ENCODE measurements around the gene MRTFA.
"Not testable (repeated sequence)": the region's sequence is repeated elsewhere in the genome, so short reads cannot be mapped to it uniquely, and the experiment has no call there.

The MRTFA gene

DNA sequence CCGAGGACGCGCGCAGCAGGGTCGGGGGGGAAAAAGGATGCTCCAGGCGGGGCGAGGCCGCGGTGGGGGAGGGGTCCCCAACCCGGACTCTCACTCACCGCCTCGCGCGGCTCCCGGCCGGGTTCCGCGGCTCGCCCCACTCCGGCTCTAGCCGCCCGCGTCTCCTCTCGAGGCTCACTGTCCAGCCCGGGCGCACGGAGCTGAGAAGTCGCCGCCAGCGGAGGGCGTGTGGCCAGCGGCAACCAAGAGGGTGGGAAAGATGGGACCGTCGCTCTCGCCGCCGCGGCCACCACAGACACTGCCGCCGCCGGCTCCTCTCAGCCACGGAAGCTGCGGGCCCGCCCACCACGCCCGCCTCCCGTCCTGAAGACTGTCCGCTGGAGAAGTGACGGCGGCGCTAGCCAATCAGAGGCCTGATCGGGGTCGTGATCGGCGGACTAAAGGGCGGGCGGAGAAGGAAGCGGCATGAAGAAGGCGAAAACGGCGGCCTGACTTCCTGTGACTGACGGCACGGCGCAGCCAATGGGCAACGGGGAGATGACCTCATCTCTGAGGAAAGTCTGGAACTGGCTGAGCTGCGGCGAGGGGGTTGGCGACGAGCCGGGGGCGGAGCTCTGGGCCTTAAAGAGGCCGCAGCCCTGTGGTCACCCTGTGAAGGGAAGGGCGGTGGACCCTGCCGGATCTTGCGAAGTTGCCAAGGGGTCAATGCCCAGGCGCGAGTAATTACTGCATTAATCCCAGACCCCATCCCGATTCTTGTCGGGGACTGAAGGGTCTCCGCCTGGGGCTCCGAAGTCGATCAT, at the start of gene MRTFA:
TSS of gene MRTFA (minus strand) at position 340 of the 803 bp plus-strand sequence.
- peak; percentile 99 for DNase-seq

DNA sequence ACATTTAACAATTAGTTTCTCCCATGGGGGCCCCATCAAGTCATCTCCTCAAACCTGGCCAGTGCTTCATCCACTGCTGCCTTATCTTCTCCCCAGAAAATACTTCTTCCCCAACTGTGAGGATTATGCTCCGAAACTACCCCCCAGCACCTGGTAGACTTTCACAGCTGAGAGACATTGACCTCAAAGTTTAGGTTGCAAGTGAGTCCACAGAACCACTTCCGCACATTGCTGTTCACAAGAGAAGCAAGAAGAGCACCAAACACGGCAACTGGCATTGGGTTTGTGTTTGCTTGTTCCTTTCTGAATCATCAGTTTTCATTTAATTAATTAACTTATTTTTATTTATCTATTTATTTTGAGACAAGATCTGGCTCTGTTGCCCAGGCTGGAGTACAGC, 48.9 kb upstream of the MRTFA start:
- no peak for DNase-seq

DNA sequence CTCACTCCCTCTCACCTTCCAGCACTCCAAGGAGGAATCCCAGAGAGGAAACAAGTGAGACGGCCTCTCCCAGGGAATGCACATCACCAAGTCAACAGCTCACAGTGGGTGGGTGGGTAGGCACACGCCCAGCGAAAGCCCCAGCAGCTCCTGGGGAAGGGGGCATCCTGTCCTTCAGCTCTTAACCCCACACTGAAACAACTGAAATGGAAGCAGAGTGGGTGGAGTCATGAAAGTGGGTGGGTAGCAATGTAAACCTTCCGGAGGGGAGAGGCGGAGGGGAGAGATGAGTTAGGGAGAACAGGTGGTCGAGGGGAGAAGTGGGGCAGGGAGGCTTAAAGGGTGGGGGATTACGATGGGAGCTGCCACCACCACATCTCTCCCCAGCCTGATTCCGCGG, 48.2 kb upstream of the MRTFA start:
- no peak for DNase-seq

DNA sequence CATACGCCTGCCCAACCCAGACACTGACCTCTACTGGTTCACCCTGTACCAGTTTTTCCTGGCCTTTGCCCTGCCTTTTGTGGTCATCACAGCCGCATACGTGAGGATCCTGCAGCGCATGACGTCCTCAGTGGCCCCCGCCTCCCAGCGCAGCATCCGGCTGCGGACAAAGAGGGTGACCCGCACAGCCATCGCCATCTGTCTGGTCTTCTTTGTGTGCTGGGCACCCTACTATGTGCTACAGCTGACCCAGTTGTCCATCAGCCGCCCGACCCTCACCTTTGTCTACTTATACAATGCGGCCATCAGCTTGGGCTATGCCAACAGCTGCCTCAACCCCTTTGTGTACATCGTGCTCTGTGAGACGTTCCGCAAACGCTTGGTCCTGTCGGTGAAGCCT, 44.9 kb upstream of the MRTFA start:
- no peak for DNase-seq

DNA sequence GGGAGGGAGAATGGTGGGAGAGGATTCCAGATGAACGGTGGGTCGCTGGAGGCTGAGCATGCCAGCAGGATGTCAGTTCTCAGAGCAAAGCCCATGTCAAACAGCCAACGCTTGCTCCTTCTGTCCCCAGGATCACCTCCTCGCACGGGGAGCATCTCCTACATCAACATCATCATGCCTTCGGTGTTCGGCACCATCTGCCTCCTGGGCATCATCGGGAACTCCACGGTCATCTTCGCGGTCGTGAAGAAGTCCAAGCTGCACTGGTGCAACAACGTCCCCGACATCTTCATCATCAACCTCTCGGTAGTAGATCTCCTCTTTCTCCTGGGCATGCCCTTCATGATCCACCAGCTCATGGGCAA, 44.3 kb upstream of the MRTFA start:
- DNase-seq = no peak

DNA sequence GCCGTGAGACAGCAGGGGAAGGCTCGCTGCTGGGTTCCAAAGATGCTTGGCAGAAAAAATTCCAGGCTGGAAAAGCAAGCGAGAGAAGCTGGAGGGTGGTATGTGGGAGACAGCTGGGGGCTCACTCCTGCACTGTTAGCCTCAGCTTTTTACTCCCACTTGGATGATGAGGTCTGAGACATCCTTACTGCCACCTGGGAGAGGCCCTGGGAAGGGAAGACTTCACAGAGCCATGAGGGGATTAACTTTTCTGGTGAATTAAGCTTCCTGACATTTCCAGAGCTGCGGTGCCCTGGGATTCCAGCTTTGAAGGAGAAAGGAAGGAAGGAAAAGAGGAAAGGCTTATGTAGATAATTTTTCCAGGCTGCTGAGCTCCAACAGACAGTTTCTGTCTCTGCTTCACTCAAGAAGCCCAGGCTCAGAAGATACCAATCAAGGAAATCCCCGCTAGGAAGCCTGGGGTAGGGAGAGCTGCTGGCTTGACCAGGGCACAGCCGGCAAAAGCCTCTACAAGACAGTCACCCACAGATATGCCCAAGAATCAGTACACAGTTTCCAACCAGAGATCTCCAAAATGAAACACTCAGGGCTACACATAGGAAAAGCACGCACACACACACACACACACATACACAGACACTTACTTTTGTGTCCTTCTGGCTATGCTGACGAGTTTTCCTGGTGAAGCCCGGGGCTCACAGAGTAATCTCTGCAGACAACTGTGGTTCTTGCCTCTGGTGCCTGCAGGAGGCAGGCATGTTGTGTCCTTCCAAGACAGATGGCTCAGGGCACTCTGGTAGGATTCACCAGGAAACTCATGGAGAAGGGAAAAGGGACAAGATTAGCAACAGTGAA, 43.7 kb upstream of the MRTFA start:
- no peak for DNase-seq

DNA sequence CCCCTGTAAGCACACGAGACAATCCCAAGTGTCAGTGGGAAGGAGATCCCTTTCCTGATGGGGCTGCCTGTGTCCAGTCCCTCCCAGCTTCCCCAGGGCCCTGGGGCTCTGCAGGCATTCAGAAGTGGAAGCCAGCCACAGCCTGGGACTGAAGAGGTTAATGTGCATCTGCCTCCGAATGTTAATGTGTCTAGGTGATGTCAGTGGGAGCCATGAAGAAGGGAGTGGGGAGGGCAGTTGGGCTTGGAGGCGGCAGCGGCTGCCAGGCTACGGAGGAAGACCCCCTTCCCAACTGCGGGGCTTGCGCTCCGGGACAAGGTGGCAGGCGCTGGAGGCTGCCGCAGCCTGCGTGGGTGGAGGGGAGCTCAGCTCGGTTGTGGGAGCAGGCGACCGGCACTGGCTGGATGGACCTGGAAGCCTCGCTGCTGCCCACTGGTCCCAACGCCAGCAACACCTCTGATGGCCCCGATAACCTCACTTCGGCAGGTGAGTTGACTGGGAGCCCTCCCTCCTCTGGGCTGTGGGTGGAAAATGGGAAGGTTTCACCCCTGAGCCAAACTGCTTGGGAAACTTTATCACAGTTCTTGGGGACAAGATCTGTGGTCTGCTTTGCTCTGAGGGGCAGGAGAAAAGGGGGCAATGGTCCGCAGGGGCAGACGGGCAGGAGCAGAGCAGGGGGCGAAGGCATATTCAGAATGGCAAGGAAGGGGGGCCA, 42.9 kb upstream of the MRTFA start, which contains the start of gene MCHR1:
TSS of gene MCHR1 (plus strand) at position 236 of the 715 bp plus-strand sequence. CDS start at position 405, 169 bp downstream.
- DNase-seq = no peak

DNA sequence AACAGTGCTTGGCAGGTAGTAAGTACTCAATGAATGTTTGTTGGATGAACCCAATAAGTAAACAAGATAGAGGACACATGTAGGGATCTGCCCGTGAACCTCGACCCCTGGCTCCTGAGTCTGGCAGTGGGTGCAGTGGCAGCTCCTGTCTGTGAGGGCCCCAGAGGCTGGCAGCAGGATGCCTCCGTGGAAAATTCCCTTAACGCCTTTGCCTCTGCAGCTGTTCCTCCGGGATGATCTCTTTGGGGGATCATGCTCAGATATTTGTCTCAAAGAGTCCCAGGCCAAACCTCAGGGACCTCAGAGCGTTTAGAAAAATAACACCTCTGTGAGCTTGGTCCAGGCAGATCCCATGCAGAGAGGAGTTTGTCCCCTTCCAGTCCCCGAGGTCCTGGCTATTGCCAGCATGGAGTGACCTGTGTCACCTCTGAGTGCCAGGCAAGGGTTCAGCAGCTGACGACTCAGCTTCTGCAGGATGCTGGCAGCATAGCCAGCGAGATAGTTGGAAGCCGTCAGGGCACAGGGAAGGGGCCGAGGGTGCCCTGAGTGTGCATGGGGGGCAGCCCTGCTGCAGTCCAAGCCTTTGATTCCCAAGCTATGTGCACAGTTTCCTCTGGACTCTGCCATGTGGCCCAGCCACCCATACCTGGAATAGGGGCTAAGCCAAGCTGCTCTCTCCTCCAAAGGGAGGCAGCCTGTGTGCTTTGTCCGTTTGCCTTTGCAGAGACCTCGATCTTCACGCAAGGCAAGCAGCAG, 42.2 kb upstream of the MRTFA start:
- no peak for DNase-seq

DNA sequence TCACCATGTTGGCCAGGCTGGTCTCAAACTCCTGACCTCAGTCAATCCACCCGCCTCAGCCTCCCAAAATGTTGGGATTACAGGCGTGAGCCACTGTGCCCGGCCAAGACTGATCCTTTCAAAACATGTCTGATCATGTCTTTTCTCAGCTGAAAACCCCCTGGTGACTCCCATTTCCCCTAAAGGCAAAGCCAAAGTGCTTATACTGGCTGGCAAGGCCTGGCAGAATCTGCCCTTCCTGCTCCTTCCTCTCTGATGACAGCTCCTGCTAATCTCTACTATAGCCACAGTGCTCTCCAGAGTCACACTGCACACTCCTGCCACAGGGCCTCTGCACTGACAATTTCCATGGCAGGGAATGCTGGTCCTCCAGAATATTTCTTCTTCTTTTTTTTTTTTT, 40.1 kb upstream of the MRTFA start:
- DNase-seq = no peak

DNA sequence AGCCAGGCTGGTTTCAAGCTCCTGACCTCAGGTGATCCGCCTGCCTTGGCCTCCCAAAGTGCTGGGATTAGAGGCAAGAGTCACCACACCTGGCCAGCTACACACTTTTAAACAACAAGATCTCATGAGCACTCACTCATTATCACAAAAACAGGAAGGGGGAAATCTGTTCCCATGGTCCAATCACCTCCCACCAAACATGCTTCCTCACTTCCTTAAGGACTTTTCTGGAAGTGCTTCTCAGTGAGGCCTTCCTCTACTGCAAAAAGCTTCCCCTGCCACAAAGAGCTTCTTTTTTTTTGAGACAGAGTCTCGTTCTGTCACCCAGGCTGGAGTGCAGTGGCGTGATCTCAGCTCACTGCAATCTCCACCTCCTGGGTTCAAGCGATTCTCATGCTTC, 39.6 kb upstream of the MRTFA start:
- not testable (repeated sequence) for DNase-seq

DNA sequence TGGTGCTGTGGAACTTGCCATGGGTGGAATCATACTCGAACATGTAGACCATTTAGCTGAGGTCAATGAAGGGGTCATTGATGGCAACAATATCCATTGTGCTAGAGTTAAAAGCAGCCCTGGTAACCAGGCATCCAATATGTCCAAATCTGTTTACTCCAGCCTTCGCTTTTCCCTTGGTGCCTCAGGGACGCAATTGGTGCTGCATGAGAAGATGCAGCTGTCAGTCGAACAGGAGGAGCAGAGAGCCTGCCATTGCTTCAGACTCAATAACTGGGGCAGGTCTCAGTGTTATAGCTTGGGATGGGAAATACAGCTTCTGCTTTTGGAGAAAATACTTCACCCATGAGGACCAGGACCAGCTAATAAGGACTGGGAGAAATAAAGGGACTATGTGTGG, 37.8 kb upstream of the MRTFA start:
- DNase-seq = no peak

DNA sequence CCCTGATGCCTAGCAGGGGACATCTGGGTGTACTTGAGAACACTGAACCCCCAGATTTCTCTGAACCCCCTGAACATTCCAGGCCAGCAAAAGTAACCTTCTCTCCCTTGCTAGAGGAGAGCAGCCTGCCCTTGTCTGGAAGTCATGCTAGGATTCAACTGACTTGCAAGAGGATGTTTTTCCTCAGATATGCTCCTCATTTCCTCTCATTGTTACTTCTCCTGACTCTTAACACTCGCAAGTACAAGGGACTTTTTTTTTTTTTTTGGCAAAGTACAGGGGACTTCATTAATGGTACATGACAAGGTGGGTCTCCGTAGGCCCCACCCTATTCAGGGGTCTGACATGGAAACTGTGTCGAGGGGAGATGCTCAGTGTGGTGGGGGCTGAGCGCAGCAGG, 36.5 kb upstream of the MRTFA start:
- DNase-seq = no peak

DNA sequence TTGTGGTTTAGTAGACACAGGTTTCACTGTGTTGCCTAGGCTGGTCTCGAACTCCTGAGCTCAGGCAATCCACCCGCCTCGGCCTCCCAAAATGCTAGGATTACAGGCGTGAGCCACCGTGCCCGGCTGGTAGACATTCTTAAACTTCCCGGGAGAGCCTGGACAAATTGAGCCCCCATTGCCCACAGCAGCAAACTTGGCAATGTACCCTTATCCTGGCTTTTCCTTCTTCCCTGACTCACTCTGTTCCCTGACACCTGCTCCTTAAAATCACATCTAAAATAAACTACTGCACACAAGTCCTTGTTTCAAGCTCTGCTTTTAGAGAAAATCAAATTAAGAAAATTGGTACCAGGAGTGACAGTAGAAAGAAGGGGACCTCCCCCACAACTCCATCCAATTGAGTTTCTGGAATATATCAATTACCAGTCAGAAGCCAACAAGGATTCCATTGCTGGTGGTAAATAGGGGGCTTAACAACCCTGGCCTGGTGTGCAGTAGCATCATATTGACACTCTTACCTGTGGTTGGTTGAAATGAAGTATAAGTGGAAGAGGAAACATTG, 35.4 kb upstream of the MRTFA start:
- DNase-seq = no peak

DNA sequence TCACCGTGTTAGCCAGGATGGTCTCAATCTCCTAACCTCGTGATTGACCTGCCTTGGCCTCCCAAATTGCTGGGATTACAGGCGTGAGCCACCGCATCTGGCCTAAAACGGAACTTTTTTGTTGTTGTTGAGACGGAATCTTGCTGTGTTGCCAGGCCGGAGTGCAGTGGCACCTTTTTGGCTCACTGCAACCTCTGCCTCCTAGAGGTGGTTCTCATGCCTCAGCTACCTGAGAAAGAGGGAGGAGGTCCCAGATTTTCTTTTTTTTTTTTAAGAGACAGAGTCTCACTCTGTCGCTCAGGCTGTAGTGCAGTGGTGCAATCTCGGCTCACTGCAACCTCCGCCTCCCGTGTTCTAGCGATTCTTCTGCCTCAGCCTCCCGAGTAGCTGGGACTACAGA, 34.9 kb upstream of the MRTFA start:
- DNase-seq = no peak

DNA sequence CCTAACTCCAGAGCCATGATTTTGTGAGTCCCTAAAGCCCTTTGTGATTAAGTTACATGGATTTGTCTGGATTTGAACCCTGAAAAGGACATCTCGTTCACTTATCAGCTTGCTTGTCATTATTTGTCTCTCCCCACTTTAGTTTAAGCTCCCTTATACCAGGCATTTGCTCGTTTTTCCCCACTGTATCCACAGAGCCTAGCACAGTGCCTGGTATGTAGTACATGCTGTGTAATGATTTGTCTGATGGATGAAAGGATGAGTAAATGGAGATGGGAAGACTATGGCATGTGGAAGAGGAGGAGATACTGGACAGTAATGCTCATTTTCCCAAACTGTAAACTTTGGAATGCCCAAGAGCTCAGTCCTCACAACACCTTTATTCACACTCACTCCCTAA, 33.5 kb upstream of the MRTFA start:
- no peak for DNase-seq

DNA sequence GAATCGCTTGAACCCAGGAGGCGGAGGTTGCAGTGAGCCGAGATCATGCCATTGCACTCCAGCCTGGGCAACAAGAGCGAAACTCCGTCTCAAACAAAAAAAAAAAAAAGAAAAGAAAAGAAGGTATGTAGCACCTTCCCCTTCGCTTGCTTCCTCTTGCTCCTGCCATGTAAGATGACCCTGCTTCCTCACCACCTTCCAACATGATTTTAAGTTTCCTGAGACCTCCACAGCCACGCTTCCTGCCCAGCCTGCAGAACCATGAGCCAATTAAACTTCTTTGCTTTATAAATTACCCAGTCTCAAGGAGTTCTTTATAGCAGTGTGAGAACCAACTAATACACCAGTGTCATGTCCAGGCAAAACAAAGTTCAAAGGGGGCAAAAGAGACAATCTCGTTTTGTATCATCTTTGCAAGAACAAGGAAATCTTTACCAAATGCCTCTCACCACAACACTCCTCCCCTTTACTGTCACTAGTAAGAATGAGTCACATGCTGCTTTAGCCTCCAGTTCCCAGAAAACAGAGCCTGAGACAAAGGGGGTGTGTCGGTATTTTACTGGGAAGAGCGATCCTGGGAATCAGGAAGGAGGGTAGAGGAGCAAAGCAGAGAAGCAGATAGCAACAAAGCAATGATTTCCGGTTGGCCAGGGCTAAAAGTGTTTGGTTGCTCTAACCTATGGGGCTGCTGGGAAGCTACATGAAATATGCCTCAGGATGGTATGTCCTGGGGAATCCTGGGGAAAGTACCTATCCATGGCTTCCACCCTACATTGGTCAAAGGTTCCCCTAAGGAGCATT, 32.3 kb upstream of the MRTFA start:
- no peak for DNase-seq

DNA sequence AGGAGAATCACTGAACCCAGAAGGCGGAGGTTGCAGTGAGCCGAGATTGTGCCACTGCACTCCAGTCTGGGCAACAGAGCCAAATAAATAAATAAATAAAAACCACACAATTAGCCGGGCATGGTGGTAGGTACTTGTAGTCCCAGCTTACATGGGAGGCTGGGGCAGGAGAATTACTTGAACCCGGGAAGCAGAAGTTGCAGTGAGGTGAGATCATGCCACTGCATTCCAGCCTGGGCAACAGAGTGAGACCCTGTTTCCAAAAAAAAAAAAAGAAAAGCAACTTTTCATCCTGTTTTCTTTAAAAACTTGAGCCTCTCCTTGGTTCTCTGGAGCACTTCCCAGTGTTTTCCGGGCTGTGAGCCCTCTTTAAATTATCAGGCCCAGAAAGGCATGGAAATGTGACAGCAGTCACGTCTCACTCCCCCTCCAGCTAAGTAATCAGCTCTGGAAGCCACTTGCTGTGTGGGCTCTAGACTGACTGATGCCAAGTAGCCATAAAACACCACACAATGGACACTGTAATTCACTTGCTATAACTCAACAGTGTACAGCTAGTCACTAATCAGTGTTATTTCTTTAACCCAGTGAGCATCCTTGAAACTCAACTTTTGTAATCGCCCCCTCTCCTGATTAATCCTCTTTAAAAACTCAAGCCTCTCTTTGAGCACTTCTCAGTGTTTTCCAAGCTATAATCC, 29.8 kb upstream of the MRTFA start:
- DNase-seq = no peak

DNA sequence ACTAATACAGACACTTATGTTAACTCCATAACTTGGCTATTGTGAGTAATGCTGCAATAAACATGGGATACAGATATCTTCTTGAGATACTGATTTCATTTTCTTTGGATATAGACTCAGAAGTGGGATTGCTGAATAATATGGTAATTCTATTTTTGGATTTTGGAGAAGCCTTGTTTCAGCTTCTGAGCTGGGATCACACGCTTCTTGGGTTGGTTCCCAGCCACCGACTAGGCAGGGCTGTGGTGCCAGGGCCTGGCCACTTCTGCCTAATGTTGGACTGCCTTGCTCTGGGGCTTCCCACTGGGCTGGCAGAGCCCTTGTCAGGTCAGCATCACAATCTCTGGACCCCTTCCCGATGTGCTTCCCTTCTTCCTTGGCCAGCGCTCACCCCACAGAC, 28.8 kb upstream of the MRTFA start:
- no peak for DNase-seq

DNA sequence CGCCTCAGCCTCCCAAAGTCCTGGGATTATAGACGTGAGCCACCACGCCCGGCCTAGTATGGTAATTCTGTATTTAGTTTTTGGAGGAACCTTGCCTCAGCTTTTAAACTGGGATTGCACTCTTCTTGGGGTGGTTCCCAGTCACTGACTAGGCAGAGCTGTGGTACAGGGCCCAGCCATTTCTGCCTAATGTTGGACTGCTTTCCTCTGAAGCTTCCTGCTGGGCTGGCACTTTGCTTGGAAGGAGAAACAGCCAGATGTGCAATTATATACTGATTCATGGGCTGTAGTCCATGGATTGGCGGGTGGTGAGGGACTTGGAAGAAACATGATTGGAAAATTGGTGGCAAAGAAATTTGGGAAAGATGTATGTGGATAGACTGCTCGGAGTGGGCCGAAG, 25.2 kb upstream of the MRTFA start:
- no peak for DNase-seq

DNA sequence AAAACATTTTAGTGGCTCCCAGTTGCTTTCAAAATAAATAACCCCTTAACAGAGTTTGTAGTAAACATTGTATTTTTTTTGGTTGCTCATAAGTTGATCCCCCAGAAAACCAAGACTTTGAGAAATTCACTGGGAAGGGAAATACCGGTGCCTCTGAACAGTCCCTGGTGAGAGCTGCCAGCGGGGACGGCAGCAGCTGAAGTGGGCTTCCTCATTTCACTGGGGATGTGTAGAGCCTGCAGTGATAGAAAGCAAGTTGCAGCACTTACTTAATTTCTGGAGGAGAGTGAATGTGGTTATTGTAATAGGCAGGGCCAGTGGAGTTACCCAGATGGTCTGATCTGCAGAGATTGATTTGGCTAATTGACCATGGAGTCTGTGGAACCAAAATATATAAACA, 24.2 kb upstream of the MRTFA start:
- DNase-seq = no peak

DNA sequence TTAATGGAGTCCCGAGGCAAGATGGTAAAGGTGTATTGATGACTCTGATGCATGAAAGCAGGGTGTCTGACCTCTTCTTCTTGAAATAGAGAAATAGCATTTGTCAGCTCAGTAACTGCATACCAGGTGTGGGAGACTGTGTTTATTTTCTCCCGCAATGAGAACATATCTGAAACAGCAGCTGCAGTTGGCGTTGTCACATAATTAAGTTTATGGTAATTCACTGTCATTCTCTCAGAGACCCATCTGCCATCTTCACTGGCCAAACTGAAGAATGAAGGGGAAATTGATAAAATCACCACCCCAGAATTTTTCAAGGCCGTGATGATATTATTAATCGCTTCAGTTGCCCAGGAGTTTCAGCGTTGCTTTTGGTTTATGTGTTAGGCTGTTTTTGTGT, 22.6 kb upstream of the MRTFA start:
- DNase-seq = no peak

Measured in activated CD8-positive, alpha-beta memory T cell treated with anti-CD3 and anti-CD28 coated beads, Interleukin-2, amount 50 U/mL, for 4 hours (primary cell).